Lower lobe of right lung (tissue), 2 donors: ENCODE measurements around the gene FZD7. TPM values are rescaled to one million over a fixed set of nuclear protein-coding genes. Genes with fewer than 3 reads are reported as not detected.

Experiments
- ATAC-seq, 2 donors: fragments of 200-7000 bp; cut with Tn5 transposase; one replicate each; pipeline ENCODE4 v1.9.1; 2020 to 2022; ENCODE audit warnings: mild to moderate bottlenecking in 2 of 2, moderate library complexity in 2 of 2
- DNase-seq: peaks from one replicate; pipeline ENCODE4 v3.0.0-alpha.2; 2020
- H3K27ac ChIP-seq: fragments of 200-600 bp; one replicate; pipeline ENCODE4 v1.8.0; 2022
- H3K27me3 ChIP-seq: fragments of 200-600 bp; one replicate; pipeline ENCODE4 v1.8.0; 2022; ENCODE audit warnings: low read depth
- H3K36me3 ChIP-seq: fragments of 200-600 bp; one replicate; pipeline ENCODE4 v1.8.0; 2022; ENCODE audit warnings: mild to moderate bottlenecking
- H3K4me1 ChIP-seq: fragments of 200-600 bp; one replicate; pipeline ENCODE4 v1.8.0; 2022
- H3K4me3 ChIP-seq: fragments of 200-600 bp; one replicate; pipeline ENCODE4 v1.8.0; 2022; ENCODE audit warnings: mild to moderate bottlenecking
- H3K9me3 ChIP-seq: fragments of 200-600 bp; one replicate; pipeline ENCODE4 v1.8.0; 2022
- CTCF ChIP-seq: fragments of 200-600 bp; IDR thresholded peaks from one replicate; pipeline ENCODE4 v1.8.0; 2022; ENCODE audit warnings: antibody characterized with exemption, mild to moderate bottlenecking
- intact Hi-C: fragments of 100-400 bp; cut with DNase I; formaldehyde crosslinking; loops from one replicate; pipeline ENCODE4 v1.11.0; 2022
- total RNA-seq: library from RNA; stranded (reverse); fragmentation: NEBNext Ultra II Directional; extraction: Animal tissue kit (Norgen Biotek cat#: 25700); gene quantifications from one replicate; pipeline ENCODE4 v1.2.1, GENCODE V29; 2021
- donor health status: DM: no; HTN: yes; CAD: no; lungs with severe emphysema.

The FZD7 gene
- total RNA-seq, 1 donor from 2014 or later = 15.2 TPM

DNA sequence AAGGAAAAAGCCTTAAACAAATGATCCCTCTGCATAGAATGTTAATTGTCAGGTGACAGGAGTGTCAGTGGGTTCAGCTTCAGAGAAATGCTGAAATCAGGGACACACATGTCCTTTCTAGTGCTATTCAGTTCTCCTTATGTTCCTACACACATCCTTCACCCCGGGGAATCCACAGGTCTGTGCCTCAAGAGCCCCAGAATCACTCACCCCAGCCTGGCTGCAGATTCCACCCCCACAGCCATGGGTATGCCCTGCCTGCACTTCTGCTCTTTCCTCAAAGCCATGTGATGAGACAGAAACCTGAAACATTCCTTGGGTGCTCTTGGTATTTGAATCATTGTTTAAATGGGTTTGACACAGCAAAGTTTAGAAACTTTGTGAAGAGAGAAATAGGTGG is 27.4 kb upstream of the FZD7 start:
- Histone ChIP-seq H3K4me1 (peaks cover 5% of the 10 kb centered on the region), H3K27ac (no peak overlapping the region), H3K36me3 (no peaks in the 10 kb centered on the region), H3K9me3 (no peaks in the 10 kb centered on the region), H3K4me3 (no peak overlapping the region), H3K27me3 (no peaks in the 10 kb centered on the region)
- no peak for ATAC-seq
- intact Hi-C loops = no loop called here
- TF ChIP-seq CTCF = no peak
- no peak for DNase-seq

DNA sequence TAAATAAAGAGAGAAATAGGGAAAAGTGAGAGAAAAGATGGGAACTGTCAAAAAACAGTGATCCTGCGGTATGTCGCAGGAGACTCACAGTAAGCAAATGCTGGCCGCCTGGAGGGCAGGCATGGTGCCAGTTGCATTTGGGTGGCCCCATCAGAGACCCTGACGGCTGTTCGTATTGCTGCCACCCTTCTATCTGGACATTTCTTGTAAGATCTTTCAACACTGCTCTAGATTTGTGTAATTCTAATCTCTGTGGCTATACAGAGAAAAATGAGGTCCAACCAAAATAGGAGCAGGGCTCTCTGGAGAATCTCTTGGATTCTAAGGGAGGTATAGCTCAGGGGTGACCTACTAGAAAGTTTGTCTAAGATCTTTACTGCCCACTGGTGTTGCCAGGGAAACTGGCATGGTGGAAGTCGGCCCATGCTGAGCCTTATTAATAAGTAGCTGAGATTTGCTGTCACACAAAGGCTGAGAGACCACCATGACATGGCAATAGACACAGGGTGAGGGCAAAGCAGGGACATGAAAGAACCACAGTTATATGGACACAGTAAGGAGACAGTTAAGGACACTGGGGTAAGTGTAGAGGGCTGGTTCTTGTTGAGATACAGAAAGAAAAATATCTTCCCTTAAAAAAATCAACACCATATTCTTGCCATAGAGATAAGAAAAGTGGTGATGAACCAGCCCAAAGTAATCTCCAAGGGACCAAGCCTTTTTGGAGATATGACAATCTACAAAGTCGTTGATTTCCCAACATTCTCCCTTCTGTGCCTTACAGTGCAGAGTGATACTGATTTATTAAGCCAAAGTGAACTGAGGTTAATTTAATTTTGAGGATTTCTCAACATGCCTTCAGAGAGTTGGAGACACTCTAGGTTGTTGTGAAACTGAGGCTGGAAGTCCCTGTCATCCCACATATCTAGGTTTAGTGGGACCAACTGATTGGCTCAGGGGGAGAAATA is 26.4 kb upstream of the FZD7 start:
- ATAC-seq (peak; percentile 31 to 47), DNase-seq (no peak)
- H3K27me3 ChIP-seq = no peaks in the 10 kb centered on the region
- no peaks in the 10 kb centered on the region for H3K9me3 ChIP-seq
- no peak overlapping the region for H3K27ac ChIP-seq
- no peak for TF ChIP-seq CTCF
- no peak overlapping the region for H3K4me3 ChIP-seq
- intact Hi-C loops = no loop called here
- H3K4me1 ChIP-seq = peaks cover 5% of the 10 kb centered on the region
- H3K36me3 ChIP-seq = no peaks in the 10 kb centered on the region

DNA sequence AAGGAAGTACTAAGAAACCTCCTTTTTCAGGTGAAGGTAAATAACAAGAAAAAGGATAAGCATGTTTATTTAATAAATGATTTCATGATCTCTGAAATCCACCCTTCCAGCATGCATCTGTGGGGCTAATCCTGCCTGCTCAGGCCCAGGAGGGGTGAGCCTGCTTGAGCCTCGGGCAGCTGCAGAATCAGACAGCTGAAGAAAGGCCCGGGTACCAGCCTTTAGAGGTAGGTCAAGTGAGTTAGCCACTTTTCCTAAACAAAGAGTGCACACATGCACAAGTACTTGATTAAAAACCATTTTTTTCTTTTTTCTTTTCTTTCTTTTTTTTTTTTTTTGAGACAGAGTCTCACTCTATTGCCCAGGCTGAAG is 25.7 kb upstream of the FZD7 start:
- Histone ChIP-seq H3K4me3 (no peak overlapping the region), H3K4me1 (peaks cover 5% of the 10 kb centered on the region), H3K36me3 (no peaks in the 10 kb centered on the region), H3K27ac (no peak overlapping the region), H3K27me3 (no peaks in the 10 kb centered on the region), H3K9me3 (no peaks in the 10 kb centered on the region)
- intact Hi-C loops = no loop called here
- ATAC-seq (no peak), DNase-seq (no peak)
- no peak for TF ChIP-seq CTCF

GRCh38 chr2:202009019-202009481 is 24.6 kb upstream of the FZD7 start:
- no peaks in the 10 kb centered on the region for H3K27me3 ChIP-seq
- no peak for DNase-seq
- intact Hi-C loops = no loop called here
- H3K9me3 ChIP-seq = no peaks in the 10 kb centered on the region
- H3K27ac ChIP-seq = peak overlapping the region; percentile 21
- peaks cover 5% of the 10 kb centered on the region for H3K4me1 ChIP-seq
- H3K4me3 ChIP-seq = no peak overlapping the region
- no peaks in the 10 kb centered on the region for H3K36me3 ChIP-seq
- ATAC-seq = peak; percentile 28 to 32
- no peak for TF ChIP-seq CTCF

DNA sequence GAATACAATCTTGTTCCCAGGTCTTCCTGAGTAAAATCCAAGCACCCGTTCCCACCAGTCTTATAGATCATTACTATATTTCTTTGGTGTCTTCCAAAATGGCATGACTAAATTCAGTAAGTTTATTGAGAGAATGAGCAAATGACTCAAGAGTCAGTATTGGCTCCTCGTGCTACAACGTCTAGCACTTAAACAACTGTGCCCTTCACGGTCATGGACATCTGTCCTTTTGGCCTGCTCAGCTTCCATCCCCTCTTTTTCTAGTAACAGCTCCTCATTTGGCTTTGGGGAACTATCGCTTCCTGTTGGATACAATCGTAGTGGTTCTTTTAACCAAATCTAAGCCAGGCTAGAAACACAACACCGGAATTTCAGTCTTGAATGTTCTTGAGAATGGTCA is 24.1 kb upstream of the FZD7 start:
- Histone ChIP-seq H3K9me3 (no peaks in the 10 kb centered on the region), H3K4me3 (no peak overlapping the region), H3K27me3 (no peaks in the 10 kb centered on the region), H3K4me1 (peaks cover 5% of the 10 kb centered on the region), H3K36me3 (no peaks in the 10 kb centered on the region), H3K27ac (no peak overlapping the region)
- ATAC-seq = no peak
- intact Hi-C loops = no loop called here
- TF ChIP-seq CTCF = no peak
- no peak for DNase-seq
